Small intestine (tissue), 7 donors: Measurements from ENCODE around the gene ACSBG1. TPM values are rescaled to one million over a fixed set of nuclear protein-coding genes. Genes with fewer than 3 reads are reported as not detected.
A peak's percentile ranks its signal among the peaks of the same experiment; 100 is the strongest.

Experiments used
- DNase-seq, 2 donors: peaks; one replicate each; pipeline versions ENCODE4 v3.0.0 to v3.0.0-alpha.2; 2013
- FAIRE-seq: peaks from 2 replicates; lab custom pipeline; 2012; peaks lifted over from hg19 to GRCh38; lab: Jason Lieb, UNC
- H3K27ac ChIP-seq, 3 donors: one replicate each; pipeline ENCODE4 v1.5.1; 2013; ENCODE audit warnings: low read length in 2 of 3, mild to moderate bottlenecking in 2 of 3, control low read depth in 1 of 3, inconsistent platforms in 1 of 3, low read depth in 1 of 3, moderate library complexity in 1 of 3
- H3K27me3 ChIP-seq, 3 donors: one replicate each; pipeline ENCODE4 v1.6.1; 2013; ENCODE audit warnings: low read length in 3 of 3, inconsistent platforms in 1 of 3; ENCODE audit not compliant: control insufficient read depth in 3 of 3, insufficient read depth in 3 of 3
- H3K36me3 ChIP-seq, 3 donors: one replicate each; pipeline ENCODE4 v1.6.1; 2013; ENCODE audit warnings: low read length in 3 of 3, inconsistent platforms in 1 of 3, low read depth in 1 of 3, mild to moderate bottlenecking in 1 of 3, moderate library complexity in 1 of 3; ENCODE audit not compliant: control insufficient read depth in 3 of 3, insufficient read depth in 2 of 3
- H3K4me1 ChIP-seq, 3 donors: one replicate each; pipeline ENCODE4 v1.6.1; 2013; ENCODE audit warnings: low read length in 2 of 3, inconsistent platforms in 1 of 3, low read depth in 1 of 3, mild to moderate bottlenecking in 1 of 3, moderate library complexity in 1 of 3; ENCODE audit not compliant: control insufficient read depth in 3 of 3, insufficient read depth in 2 of 3
- H3K4me3 ChIP-seq, 3 donors: one replicate each; pipeline ENCODE4 v1.5.1; 2013; ENCODE audit warnings: low read length in 3 of 3, control low read depth in 1 of 3, inconsistent platforms in 1 of 3, low read depth in 1 of 3, mild to moderate bottlenecking in 1 of 3, moderate library complexity in 1 of 3
- H3K9me3 ChIP-seq, 2 donors: one replicate each; pipeline ENCODE4 v1.6.1; 2013; ENCODE audit warnings: low read depth in 1 of 2, low read length in 1 of 2; ENCODE audit not compliant: control insufficient read depth in 2 of 2, insufficient read depth in 1 of 2
- WGBS, 3 donors: extraction: QIAGEN DNeasy Blood & Tissue Kit; methylation state at CpG; one replicate each; pipeline ENCODE4 v1.1.7; 2013; 5-methylcytosine and 5-hydroxymethylcytosine counted together
- polyA plus RNA-seq, 4 donors: library from polyadenylated mRNA; stranded (reverse) in 3 of 4; unstranded in 1 of 4; fragments of 200-250 nt in 3 of 4; fragments of 120-200 nt in 1 of 4; gene quantifications; one replicate each; pipeline versions ENCODE4 v1.2.1 to v1.2.3, GENCODE V29; 2013
- donor health status: healthy with polysubstance abuse.
- donor health status: control.
- donor health status: control.
- donor health status: Bipolar disorder and iron deficiency.
- donor health status: healthy.

ACSBG1 gene
- polyA plus RNA-seq, 4 donors: 0.54 to 0.67 (median 0.55) TPM

DNA sequence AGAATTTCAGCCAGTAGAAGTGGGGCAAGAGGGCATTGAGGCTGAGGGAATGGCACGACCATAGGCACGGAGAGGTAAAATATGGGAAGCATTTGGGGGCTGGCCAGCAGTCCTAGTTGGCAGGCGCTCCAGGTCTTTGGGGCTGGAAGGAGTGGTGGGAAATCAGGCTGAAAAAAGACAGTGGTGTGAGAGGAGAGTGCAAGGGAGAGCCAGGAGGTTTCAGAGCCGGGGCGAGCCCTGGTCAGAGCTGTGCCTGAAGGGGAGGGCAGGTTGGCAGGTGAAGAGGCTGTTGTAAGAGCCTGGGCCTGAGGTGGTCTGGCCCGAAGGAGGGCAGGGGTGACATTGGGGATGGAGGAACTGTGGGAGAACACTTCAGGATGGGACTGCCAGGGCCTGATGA lies 86.8 kb downstream of the ACSBG1 start:
- Histone ChIP-seq H3K4me3 (no peak overlapping the region), H3K27ac (no peak overlapping the region), H3K9me3 (no peaks in the 10 kb centered on the region), H3K27me3 (no peaks in the 10 kb centered on the region), H3K36me3 (peaks cover 0 to 4% (median 0%) of the 10 kb centered on the region in 3 donors), H3K4me1 (peaks cover 0 to 22% (median 6%) of the 10 kb centered on the region in 3 donors)
- DNase-seq: no peak
- WGBS, 3 donors: 93 to 97% (median 96%) methylated on average over 6 of the region's 6 CpGs
- no peak for FAIRE-seq

DNA sequence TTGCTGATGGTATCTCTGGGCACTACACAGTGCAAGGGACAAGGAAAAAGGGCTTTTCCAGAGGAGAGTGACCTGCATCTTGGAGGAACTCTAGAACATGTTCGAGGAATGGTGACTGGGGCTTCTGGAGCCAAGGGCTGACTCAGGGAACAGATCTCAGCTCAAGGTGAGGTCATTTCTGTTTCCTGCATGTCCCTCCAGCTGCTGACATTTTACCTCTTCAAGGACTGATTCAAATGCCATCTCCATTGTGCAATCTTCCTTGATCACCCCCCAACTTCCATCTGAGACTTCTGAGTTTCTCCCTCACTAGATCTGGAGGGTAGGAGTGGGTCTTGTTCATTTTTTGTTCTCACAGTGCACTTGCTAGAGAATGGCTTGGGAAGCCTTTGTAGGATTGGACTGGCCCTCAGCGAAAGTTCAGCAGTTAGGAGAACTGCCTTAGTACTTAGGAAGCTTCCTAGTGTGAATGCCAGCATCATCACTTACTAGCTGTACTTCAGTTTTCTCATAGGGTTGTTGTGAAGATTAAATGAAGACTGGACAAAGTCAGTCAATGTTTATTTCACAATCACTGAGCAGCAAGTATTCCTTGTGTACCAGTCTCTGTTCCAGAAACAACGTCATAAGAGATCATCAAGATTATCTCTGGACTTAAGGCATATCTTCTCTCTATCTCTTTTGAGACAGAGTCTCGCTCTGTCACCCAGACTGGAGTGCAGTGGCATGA lies 87.8 kb downstream of the ACSBG1 start:
- FAIRE-seq (no peak), DNase-seq (peak in 1 of 2 donors; percentile 41)
- peaks cover 0 to 4% (median 0%) of the 10 kb centered on the region in 3 donors for H3K36me3 ChIP-seq
- H3K27me3 ChIP-seq: no peaks in the 10 kb centered on the region
- H3K9me3 ChIP-seq: no peaks in the 10 kb centered on the region
- H3K4me3 ChIP-seq: no peak overlapping the region
- WGBS, 3 donors: 76 to 89% (median 87%) methylated on average over 4 of the region's 4 CpGs
- H3K27ac ChIP-seq: peak overlapping the region in 1 of 3 donors; percentile 21
- peaks cover 0 to 30% (median 6%) of the 10 kb centered on the region in 3 donors for H3K4me1 ChIP-seq

DNA sequence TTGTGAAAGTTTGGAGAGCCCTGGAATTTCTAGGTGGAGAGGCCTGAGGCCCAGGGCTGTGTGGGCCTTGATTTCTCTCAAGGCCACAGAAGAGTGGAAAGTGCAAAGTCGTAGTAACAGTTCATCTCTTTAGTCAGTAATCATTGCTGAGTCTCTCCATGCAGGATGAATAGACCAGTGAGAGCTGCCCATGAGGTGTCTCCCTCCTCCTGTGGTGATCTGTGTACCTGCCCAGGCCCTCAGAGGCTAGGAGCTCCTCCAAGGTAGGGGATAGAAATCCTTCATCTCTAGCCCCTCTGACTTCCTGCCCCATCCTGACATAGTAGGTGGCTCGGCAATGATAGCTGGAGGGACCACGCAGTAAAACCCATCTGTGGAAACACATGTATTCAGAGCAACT lies 92.0 kb downstream of the ACSBG1 start:
- Histone ChIP-seq H3K36me3 (peaks cover 0 to 4% (median 0%) of the 10 kb centered on the region in 3 donors), H3K27ac (peak overlapping the region in 1 of 3 donors; percentile 27), H3K27me3 (no peaks in the 10 kb centered on the region), H3K4me1 (peaks cover 4 to 53% (median 5%) of the 10 kb centered on the region in 3 donors), H3K4me3 (no peak overlapping the region), H3K9me3 (no peaks in the 10 kb centered on the region)
- WGBS, 3 donors: 79 to 87% (median 81%) methylated on average over 3 of the region's 3 CpGs
- no peak for FAIRE-seq
- no peak for DNase-seq

DNA sequence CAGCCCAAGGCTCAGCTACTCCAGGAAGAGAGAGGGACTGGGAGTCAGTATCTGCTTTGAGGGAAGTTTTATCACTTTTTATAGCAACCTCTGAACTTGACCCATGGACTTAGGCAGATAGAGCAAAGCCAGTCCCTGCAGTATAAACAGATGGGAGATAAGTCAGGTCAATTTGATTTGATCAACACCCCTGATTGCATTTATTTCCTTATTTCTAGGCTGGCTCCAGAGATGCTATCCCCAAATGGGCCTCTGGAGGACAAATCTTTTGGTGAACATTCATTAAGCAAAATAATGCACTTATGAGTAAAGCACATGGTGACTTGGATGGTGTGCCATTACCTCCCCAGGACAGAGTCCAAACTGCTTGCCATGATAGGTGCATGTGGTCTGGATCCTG lies 94.1 kb downstream of the ACSBG1 start:
- no peak for FAIRE-seq
- no peaks in the 10 kb centered on the region for H3K27me3 ChIP-seq
- H3K4me1 ChIP-seq: peaks cover 4 to 54% (median 5%) of the 10 kb centered on the region in 3 donors
- peaks cover 0 to 4% (median 0%) of the 10 kb centered on the region in 3 donors for H3K36me3 ChIP-seq
- no peaks in the 10 kb centered on the region for H3K9me3 ChIP-seq
- peak; percentile 80 to 95 for DNase-seq
- H3K4me3 ChIP-seq: no peak overlapping the region
- peak overlapping the region; percentile 79 to 87 (median 85) for H3K27ac ChIP-seq

DNA sequence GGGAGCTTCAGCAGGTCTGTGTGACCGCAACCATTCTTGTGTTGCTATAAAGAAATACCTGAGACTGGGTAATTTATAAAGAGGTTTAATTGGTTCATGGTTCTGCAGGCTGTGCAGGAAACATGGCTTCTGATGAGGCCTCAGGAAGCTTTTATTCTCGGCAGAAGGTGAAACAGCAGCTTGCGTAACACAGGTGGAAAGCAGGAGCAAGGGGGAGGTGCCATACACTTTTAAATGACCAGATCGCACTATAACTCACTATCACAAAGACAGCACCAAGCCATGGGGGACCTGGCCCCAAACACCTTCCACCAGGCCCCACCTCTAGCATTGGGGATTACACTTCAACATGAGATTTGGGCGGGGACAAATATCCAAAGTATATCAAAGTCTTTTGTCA lies 94.8 kb downstream of the ACSBG1 start:
- H3K27me3 ChIP-seq: no peaks in the 10 kb centered on the region
- H3K9me3 ChIP-seq: no peaks in the 10 kb centered on the region
- peaks cover 4 to 55% (median 5%) of the 10 kb centered on the region in 3 donors for H3K4me1 ChIP-seq
- WGBS, 3 donors: 61 to 82% (median 66%) methylated on average over 5 of the region's 5 CpGs
- peaks cover 0 to 4% (median 0%) of the 10 kb centered on the region in 3 donors for H3K36me3 ChIP-seq
- peak overlapping the region; percentile 77 to 85 (median 79) for H3K27ac ChIP-seq
- DNase-seq (peak; percentile 35 to 42), FAIRE-seq (no peak)
- H3K4me3 ChIP-seq: no peak overlapping the region

DNA sequence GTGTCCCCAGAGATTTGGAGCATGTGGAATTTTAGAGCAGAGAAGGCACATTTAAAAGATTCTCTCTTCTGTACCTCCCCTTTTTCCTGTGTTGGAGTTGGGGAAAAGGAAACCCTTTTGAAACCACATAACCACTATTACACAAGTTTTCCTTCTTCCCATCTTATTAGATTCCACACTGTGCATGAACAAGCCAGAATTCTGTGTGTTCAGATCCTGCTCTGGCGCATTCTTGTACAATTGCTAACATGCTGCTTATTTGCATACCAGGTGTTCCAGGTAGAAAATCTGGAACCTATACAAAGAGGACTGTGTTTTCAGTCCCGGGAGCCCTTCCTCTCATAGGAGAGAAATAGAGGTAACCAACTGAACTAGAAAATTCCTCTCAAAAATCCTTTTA lies 100.6 kb downstream of the ACSBG1 start:
- WGBS, 3 donors: 25 to 72% (median 36%) methylated on average over 2 of the region's 2 CpGs
- H3K27me3 ChIP-seq: no peaks in the 10 kb centered on the region
- H3K36me3 ChIP-seq: no peaks in the 10 kb centered on the region
- no peak overlapping the region for H3K27ac ChIP-seq
- no peaks in the 10 kb centered on the region for H3K9me3 ChIP-seq
- no peak overlapping the region for H3K4me3 ChIP-seq
- H3K4me1 ChIP-seq: peaks cover 1 to 55% (median 4%) of the 10 kb centered on the region in 3 donors
- FAIRE-seq: no peak
- DNase-seq: peak in 1 of 2 donors; percentile 34

DNA sequence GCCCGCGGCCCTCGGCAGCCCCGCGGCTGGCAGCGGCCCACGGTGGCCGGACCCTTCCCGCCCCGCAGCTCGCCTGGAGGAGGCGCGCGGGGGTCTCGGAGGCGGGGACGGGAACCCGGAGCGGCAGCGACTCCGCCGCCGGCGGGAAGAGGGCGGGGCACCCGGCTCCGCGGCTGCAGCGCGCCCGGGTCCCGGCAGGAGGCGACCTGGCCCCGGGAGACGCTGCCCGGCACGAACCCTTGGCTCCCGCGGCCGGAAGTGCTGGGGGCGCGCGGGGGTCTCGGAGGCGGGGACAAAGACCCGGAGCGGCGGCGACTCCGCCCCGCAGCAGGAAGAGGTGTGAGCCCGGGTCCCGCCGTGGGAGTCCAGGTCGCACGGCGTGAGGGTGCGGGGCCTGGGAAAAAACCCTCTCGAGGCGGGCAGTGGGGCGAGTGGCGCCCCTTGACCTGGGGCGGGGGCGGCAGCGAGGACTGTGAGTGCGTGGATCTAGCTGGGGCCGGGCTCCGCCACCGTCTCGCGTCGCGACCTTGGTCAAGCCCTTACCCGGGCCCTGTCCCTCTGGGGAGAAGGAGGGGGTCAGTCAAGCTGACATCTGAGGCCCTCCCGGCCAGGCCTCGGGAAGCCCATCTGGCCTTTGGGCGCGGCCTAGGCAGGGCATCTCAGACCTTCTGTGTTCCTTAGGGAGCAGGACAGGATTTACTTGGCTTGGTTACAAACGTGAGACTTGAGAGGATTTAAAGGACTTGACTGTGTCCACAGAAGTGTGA lies 102.9 kb downstream of the ACSBG1 start, which contains the start of gene CIB2:
TSS of gene CIB2 (minus strand) at position 151 of the 767 bp plus-strand sequence. CDS start 230 bp downstream, outside the sequence.
- Histone ChIP-seq H3K4me1 (peaks cover 2 to 55% (median 4%) of the 10 kb centered on the region in 3 donors), H3K27ac (peak within 1 kb of the TSS; percentile 80 to 97 (median 85)), H3K27me3 (no peaks in the 10 kb centered on the region), H3K36me3 (peaks cover 0 to 14% (median 0%) of the 10 kb centered on the region in 3 donors), H3K9me3 (no peaks in the 10 kb centered on the region), H3K4me3 (peak within 1 kb of the TSS; percentile 66 to 94 (median 79))
- 0 to 2% (median 1%) methylated on average over 59 to 79 of the region's 79 CpGs for WGBS, 3 donors
- no peak for FAIRE-seq
- peak; percentile 70 to 92 for DNase-seq
